Stomach (tissue), 4 donors: ENCODE data around the gene PSAP.

Experiments
- POLR2A ChIP-seq, 4 donors: fragments of 450-650 bp; IDR thresholded peaks; one replicate each; pipeline ENCODE4 v1.6.1; 2016; ENCODE audit warnings: antibody characterized with exemption in 4 of 4, control low read depth in 2 of 4, mild to moderate bottlenecking in 1 of 4, moderate library complexity in 1 of 4
- TF ChIP-seq, protein P1 (sequence below), 7 experiments: fragments of 450-650 bp in 4 of 7; fragments of 200-600 bp in 3 of 7; sonication (generic) in 3 of 7; IDR thresholded peaks; one replicate each; pipeline ENCODE4 v1.5.1; 2016 to 2019; ENCODE audit warnings: antibody characterized with exemption in 7 of 7, control low read depth in 2 of 7, mild to moderate bottlenecking in 1 of 7

DNA sequence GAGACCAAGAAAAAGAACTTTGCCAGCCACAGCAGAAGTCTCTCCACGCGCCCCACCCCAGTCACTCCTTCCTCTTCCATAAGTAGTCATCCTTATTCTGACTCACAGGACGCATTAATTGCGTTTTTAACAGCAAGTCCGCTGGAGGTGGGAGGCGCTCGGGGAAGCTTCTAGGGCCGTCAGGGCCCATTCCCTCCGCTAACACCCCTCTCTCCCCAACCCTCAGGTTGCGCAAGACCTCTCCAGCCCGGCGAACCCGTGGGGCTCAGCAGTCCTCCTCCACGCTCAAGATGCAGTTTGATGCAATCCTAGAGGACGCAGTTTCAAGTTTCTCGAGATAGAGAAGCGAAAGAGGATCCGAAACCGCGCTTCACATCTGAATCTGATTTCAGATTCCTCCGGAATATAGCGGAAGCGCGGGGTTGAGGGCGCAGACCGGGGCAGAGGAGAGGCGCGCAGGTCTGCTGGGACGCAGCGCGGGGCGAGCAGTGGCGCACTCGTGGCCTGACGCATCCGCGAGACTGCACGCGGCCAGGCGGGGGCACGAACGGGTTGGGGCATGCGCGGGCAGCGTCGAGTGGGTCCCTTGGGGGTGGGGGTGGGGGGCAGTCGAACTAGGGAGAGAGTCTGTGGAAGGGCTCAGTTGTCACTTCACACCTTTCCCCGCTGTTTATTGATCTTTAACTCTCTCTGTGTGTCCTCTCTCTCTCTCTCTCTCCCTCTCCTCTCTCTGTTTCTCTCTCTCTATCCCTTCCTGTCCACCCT is 37.8 kb upstream of the PSAP start:
- TF ChIP-seq, protein P1, sequence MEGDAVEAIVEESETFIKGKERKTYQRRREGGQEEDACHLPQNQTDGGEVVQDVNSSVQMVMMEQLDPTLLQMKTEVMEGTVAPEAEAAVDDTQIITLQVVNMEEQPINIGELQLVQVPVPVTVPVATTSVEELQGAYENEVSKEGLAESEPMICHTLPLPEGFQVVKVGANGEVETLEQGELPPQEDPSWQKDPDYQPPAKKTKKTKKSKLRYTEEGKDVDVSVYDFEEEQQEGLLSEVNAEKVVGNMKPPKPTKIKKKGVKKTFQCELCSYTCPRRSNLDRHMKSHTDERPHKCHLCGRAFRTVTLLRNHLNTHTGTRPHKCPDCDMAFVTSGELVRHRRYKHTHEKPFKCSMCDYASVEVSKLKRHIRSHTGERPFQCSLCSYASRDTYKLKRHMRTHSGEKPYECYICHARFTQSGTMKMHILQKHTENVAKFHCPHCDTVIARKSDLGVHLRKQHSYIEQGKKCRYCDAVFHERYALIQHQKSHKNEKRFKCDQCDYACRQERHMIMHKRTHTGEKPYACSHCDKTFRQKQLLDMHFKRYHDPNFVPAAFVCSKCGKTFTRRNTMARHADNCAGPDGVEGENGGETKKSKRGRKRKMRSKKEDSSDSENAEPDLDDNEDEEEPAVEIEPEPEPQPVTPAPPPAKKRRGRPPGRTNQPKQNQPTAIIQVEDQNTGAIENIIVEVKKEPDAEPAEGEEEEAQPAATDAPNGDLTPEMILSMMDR (IDR thresholded peaks at IDR 0.05) = no peak
- TF ChIP-seq POLR2A (IDR thresholded peaks at IDR 0.05) = no peak
